ENCODE results near the gene CYP1B1. TPM values are rescaled to one million over a fixed set of nuclear protein-coding genes. Genes with fewer than 3 reads are reported as not detected.

Gene CYP1B1
- total and polyA plus RNA-seq, 2 of the 13 experiments (the other 11 are each of a cell fraction or from before 2014, with no cell fraction given) = not detected

- TF ChIP-seq ZBTB40 (IDR thresholded peaks at IDR 0.05) = no peak
- TF ChIP-seq ZBTB40 (CRISPR knock-in tag; IDR thresholded peaks at IDR 0.05) = no peak
- 0 out of 2 replicates have a peak, but pooled peaks have one; percentile 3 for TF ChIP-seq ZHX1 (CRISPR knock-in tag; IDR thresholded peaks at IDR 0.05; ENCODE audit: low read depth)
- TF ChIP-seq CBX5 (CRISPR knock-in tag; IDR thresholded peaks at IDR 0.05; ENCODE audit: borderline replicate concordance) = no peak
- 0 out of 2 replicates have a peak, but pooled peaks have one; percentile 6 for TF ChIP-seq ZNF501 (CRISPR knock-in tag; IDR thresholded peaks at IDR 0.05)
- 0 out of 2 replicates have a peak, but pooled peaks have one; percentile 7 for TF ChIP-seq ATF7-NPFF (CRISPR knock-in tag; IDR thresholded peaks at IDR 0.05; ENCODE audit: low read depth)
- TF ChIP-seq ZNF766 (CRISPR knock-in tag; IDR thresholded peaks at IDR 0.05; ENCODE audit: borderline replicate concordance) = no peak
- no peak for TF ChIP-seq ZNF83 (CRISPR knock-in tag; IDR thresholded peaks at IDR 0.05; ENCODE audit: borderline replicate concordance)
Observed at GRCh38 chr2:38076152-38076709, 280 bp upstream of the CYP1B1 start (continued).
